Astrocyte (in vitro differentiated cells and primary cell): ENCODE measurements around the gene CIROP. TPM values are rescaled to one million over a fixed set of nuclear protein-coding genes. Genes with fewer than 3 reads are reported as not detected.

ENCODE experiments used
- DNase-seq: peaks from one replicate; pipeline ENCODE4 v3.0.0-alpha.2; 2010; ENCODE audit warnings: low read depth
- FAIRE-seq: peaks from 2 replicates; lab custom pipeline; 2011; peaks lifted over from hg19 to GRCh38; lab: Jason Lieb, UNC
- H2AFZ ChIP-seq: 2 replicates; pipeline ENCODE4 v1.6.0; 2012; ENCODE audit warnings: low read depth, low read length, inconsistent platforms
- H3K27ac ChIP-seq: 2 replicates; pipeline ENCODE4 v1.5.1; 2011; ENCODE audit warnings: low read depth, low read length, inconsistent platforms
- H3K27me3 ChIP-seq: 2 replicates; pipeline ENCODE4 v1.6.0; 2011; ENCODE audit warnings: low read length, inconsistent platforms; ENCODE audit not compliant: insufficient read depth
- H3K36me3 ChIP-seq: 2 replicates; pipeline ENCODE4 v1.5.1; 2011; ENCODE audit warnings: low read length, inconsistent platforms; ENCODE audit not compliant: insufficient read depth
- H3K4me1 ChIP-seq: 2 replicates; pipeline ENCODE4 v1.5.1; 2011; ENCODE audit warnings: low read length, inconsistent platforms; ENCODE audit not compliant: insufficient read depth
- H3K4me2 ChIP-seq: 2 replicates; pipeline ENCODE4 v1.6.0; 2012; ENCODE audit warnings: low read length, inconsistent platforms
- H3K4me3 ChIP-seq: 2 replicates; pipeline ENCODE4 v1.5.1; 2011; ENCODE audit warnings: low read depth, mild to moderate bottlenecking, low read length, inconsistent platforms; ENCODE audit not compliant: insufficient read depth
- H3K79me2 ChIP-seq: 2 replicates; pipeline ENCODE4 v1.6.0; 2012; ENCODE audit warnings: mild to moderate bottlenecking, low read length, inconsistent platforms; ENCODE audit not compliant: insufficient read depth
- H3K9ac ChIP-seq: 2 replicates; pipeline ENCODE4 v1.6.0; 2012; ENCODE audit warnings: mild to moderate bottlenecking, low read length, inconsistent platforms
- H3K9me3 ChIP-seq: 2 replicates; pipeline ENCODE4 v1.5.1; 2012; ENCODE audit warnings: low read depth, mild to moderate bottlenecking, low read length, inconsistent platforms; ENCODE audit not compliant: insufficient read depth
- H4K20me1 ChIP-seq: 2 replicates; pipeline ENCODE4 v1.6.0; 2012; ENCODE audit warnings: low read length, inconsistent platforms; ENCODE audit not compliant: insufficient read depth
- H3K27ac Mint-ChIP-seq: one replicate; pipeline ENCODE4 v1.8.0; 2021; ENCODE audit warnings: mild to moderate bottlenecking, mixed read lengths; ENCODE audit not compliant: unreplicated experiment
- H3K27me3 Mint-ChIP-seq: one replicate; pipeline ENCODE4 v1.8.0; 2021; ENCODE audit warnings: low read depth, mixed read lengths; ENCODE audit not compliant: unreplicated experiment
- H3K36me3 Mint-ChIP-seq: one replicate; pipeline ENCODE4 v1.8.0; 2021; ENCODE audit warnings: low read depth, mixed read lengths; ENCODE audit not compliant: unreplicated experiment
- H3K4me1 Mint-ChIP-seq: one replicate; pipeline ENCODE4 v1.8.0; 2021; ENCODE audit warnings: low read depth, mixed read lengths; ENCODE audit not compliant: unreplicated experiment
- H3K4me3 Mint-ChIP-seq: one replicate; pipeline ENCODE4 v1.8.0; 2021; ENCODE audit warnings: mild to moderate bottlenecking, moderate library complexity, mixed read lengths; ENCODE audit not compliant: unreplicated experiment
- H3K9me3 Mint-ChIP-seq: one replicate; pipeline ENCODE4 v1.8.0; 2021; ENCODE audit warnings: mild to moderate bottlenecking, mixed read lengths; ENCODE audit not compliant: unreplicated experiment
- CTCF ChIP-seq: IDR thresholded peaks from 2 replicates; pipeline ENCODE4 v1.5.1; 2011; ENCODE audit warnings: low read depth, mild to moderate bottlenecking, inconsistent platforms, low read length, moderate library complexity; ENCODE audit not compliant: insufficient read depth
- EZH2 ChIP-seq: IDR thresholded peaks from 2 replicates; pipeline ENCODE4 v1.6.1; 2012; ENCODE audit warnings: mild to moderate bottlenecking, low read length, inconsistent platforms; ENCODE audit not compliant: insufficient read depth
- total RNA-seq: library from RNA; stranded (reverse); gene quantifications from 2 replicates; pipeline ENCODE4 v1.2.1, GENCODE V29; 2021

Gene CIROP
- total RNA-seq, 1 donor from 2014 or later, result not detected

GRCh38 chr14:23103581-23103980 lies 1.2 kb downstream of the CIROP start:
- DNase-seq (no peak), FAIRE-seq (no peak)
- Histone ChIP-seq H2AFZ (no peak overlapping the region), H3K27ac (no peak overlapping the region), H3K9me3 (no peaks in the 10 kb centered on the region), H3K9ac (no peak overlapping the region), H3K27me3 (no peaks in the 10 kb centered on the region), H4K20me1 (peaks cover 28% of the 10 kb centered on the region), H3K4me2 (no peak overlapping the region), H3K4me1 (no peaks in the 10 kb centered on the region), H3K79me2 (peaks cover 8% of the 10 kb centered on the region), H3K4me3 (no peak overlapping the region), H3K36me3 (peaks cover 4% of the 10 kb centered on the region)
- H3K36me3 Mint-ChIP-seq, result peaks cover 10% of the 10 kb centered on the region
- H3K27me3 Mint-ChIP-seq, result peaks cover 3% of the 10 kb centered on the region
- no peak overlapping the region for H3K27ac Mint-ChIP-seq
- TF ChIP-seq EZH2, result no peak
- no peak for TF ChIP-seq CTCF
- H3K9me3 Mint-ChIP-seq, result no peaks in the 10 kb centered on the region
- H3K4me3 Mint-ChIP-seq, result no peak overlapping the region
- no peaks in the 10 kb centered on the region for H3K4me1 Mint-ChIP-seq

GRCh38 chr14:23102801-23103200 lies 2.0 kb downstream of the CIROP start:
- H3K4me3 ChIP-seq, result no peak overlapping the region
- H2AFZ ChIP-seq, result no peak overlapping the region
- no peaks in the 10 kb centered on the region for H3K4me1 ChIP-seq
- Mint-ChIP-seq H3K9me3 (no peaks in the 10 kb centered on the region), H3K36me3 (peaks cover 16% of the 10 kb centered on the region), H3K27me3 (peaks cover 3% of the 10 kb centered on the region), H3K4me1 (peaks cover 4% of the 10 kb centered on the region), H3K4me3 (no peak overlapping the region), H3K27ac (no peak overlapping the region)
- H4K20me1 ChIP-seq, result peaks cover 36% of the 10 kb centered on the region
- H3K27ac ChIP-seq, result no peak overlapping the region
- no peak overlapping the region for H3K4me2 ChIP-seq
- H3K79me2 ChIP-seq, result peaks cover 16% of the 10 kb centered on the region
- no peaks in the 10 kb centered on the region for H3K27me3 ChIP-seq
- no peaks in the 10 kb centered on the region for H3K9me3 ChIP-seq
- H3K36me3 ChIP-seq, result peaks cover 11% of the 10 kb centered on the region
- FAIRE-seq (no peak), DNase-seq (no peak)
- H3K9ac ChIP-seq, result no peak overlapping the region
- no peak for TF ChIP-seq EZH2
- no peak for TF ChIP-seq CTCF

- no peak overlapping the region for H2AFZ ChIP-seq
- no peak overlapping the region for H3K27ac ChIP-seq
- no peak overlapping the region for H3K9ac ChIP-seq
- peaks cover 12% of the 10 kb centered on the region for H3K36me3 ChIP-seq
- no peaks in the 10 kb centered on the region for H3K9me3 ChIP-seq
- Mint-ChIP-seq H3K9me3 (no peaks in the 10 kb centered on the region), H3K36me3 (peaks cover 22% of the 10 kb centered on the region), H3K4me1 (peaks cover 11% of the 10 kb centered on the region), H3K4me3 (no peak overlapping the region), H3K27ac (no peak overlapping the region), H3K27me3 (peaks cover 3% of the 10 kb centered on the region)
- H3K4me2 ChIP-seq, result no peak overlapping the region
- no peak overlapping the region for H3K4me3 ChIP-seq
- peaks cover under 1% of the 10 kb centered on the region for H3K4me1 ChIP-seq
- peaks cover 43% of the 10 kb centered on the region for H4K20me1 ChIP-seq
- peaks cover 23% of the 10 kb centered on the region for H3K79me2 ChIP-seq
- FAIRE-seq (no peak), DNase-seq (no peak)
- TF ChIP-seq EZH2 (no peak), CTCF (no peak)
- no peaks in the 10 kb centered on the region for H3K27me3 ChIP-seq
These were observed 2.7 kb downstream of the CIROP start for GRCh38 chr14:23101986-23102625.
